AG10803 (cell line): ENCODE measurements around the gene ASMT.

ENCODE experiments used
- DNase-seq: peaks from one replicate; pipeline ENCODE4 v3.0.0; 2010; ENCODE audit warnings: low read depth
- H3K4me3 ChIP-seq: 2 replicates; pipeline ENCODE4 v1.5.1; 2011; ENCODE audit warnings: mild to moderate bottlenecking, low read length, control low read depth
- TF ChIP-seq, protein P1 (sequence below): conservative IDR thresholded peaks from 2 replicates; pipeline ENCODE4 v1.5.1; 2011; ENCODE audit warnings: mild to moderate bottlenecking, low read length, control low read depth, inconsistent platforms

Gene ASMT

GRCh38 chrX:1598876-1599790, 15.7 kb upstream of the ASMT start:
- TF ChIP-seq, protein P1, sequence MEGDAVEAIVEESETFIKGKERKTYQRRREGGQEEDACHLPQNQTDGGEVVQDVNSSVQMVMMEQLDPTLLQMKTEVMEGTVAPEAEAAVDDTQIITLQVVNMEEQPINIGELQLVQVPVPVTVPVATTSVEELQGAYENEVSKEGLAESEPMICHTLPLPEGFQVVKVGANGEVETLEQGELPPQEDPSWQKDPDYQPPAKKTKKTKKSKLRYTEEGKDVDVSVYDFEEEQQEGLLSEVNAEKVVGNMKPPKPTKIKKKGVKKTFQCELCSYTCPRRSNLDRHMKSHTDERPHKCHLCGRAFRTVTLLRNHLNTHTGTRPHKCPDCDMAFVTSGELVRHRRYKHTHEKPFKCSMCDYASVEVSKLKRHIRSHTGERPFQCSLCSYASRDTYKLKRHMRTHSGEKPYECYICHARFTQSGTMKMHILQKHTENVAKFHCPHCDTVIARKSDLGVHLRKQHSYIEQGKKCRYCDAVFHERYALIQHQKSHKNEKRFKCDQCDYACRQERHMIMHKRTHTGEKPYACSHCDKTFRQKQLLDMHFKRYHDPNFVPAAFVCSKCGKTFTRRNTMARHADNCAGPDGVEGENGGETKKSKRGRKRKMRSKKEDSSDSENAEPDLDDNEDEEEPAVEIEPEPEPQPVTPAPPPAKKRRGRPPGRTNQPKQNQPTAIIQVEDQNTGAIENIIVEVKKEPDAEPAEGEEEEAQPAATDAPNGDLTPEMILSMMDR = no peak
- H3K4me3 ChIP-seq = no peak overlapping the region
- no peak for DNase-seq

GRCh38 chrX:1599791-1600405, 15.0 kb upstream of the ASMT start:
- TF ChIP-seq, protein P1 = no peak
- no peak overlapping the region for H3K4me3 ChIP-seq
- no peak for DNase-seq

GRCh38 chrX:1600406-1601050, 14.3 kb upstream of the ASMT start:
- DNase-seq = no peak
- no peak overlapping the region for H3K4me3 ChIP-seq
- TF ChIP-seq, protein P1 = no peak

- TF ChIP-seq, protein P1 = no peak
- DNase-seq = no peak
- no peak overlapping the region for H3K4me3 ChIP-seq
Measured at GRCh38 chrX:1601051-1601767, 13.7 kb upstream of the ASMT start.

DNA sequence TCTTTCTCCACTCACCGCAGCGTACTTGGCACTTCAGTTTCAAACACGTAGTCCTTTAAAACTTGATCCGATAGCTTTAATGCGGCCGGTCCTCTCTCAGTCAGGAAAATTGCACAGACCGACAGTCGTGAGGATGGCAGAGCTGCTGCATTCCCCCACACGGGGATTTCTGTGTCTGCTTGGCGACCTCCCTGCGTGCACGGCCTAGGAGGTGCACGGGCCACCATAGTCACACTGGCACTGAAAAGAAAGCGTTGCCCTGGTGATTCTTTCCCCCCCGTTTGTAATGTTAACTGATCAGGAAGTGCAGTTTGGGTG, 13.1 kb upstream of the ASMT start:
- no peak overlapping the region for H3K4me3 ChIP-seq
- no peak for DNase-seq

GRCh38 chrX:1602299-1602698, 12.6 kb upstream of the ASMT start:
- DNase-seq = no peak
- TF ChIP-seq, protein P1 = no peak
- H3K4me3 ChIP-seq = no peak overlapping the region

More for the DNA sequence above, 13.1 kb upstream of the ASMT start:
- TF ChIP-seq, protein P1 = no peak
